Tongue (tissue), 2 donors: ENCODE measurements around the gene SS18L1. TPM values are rescaled to one million over a fixed set of nuclear protein-coding genes. Genes with fewer than 3 reads are reported as not detected.
A peak's percentile ranks its signal among the peaks of the same experiment; 100 is the strongest.

ENCODE experiments used
- DNase-seq: peaks from one replicate; pipeline ENCODE4 v3.0.0-alpha.2; 2015
- total RNA-seq: library from RNA; depleted of rRNA; stranded (reverse); fragments of >200 nt; gene quantifications from one replicate; pipeline ENCODE4 v1.2.3, GENCODE V29; 2014

The SS18L1 gene
- total RNA-seq, 1 donor from 2014 or later, result 18.9 TPM

DNA sequence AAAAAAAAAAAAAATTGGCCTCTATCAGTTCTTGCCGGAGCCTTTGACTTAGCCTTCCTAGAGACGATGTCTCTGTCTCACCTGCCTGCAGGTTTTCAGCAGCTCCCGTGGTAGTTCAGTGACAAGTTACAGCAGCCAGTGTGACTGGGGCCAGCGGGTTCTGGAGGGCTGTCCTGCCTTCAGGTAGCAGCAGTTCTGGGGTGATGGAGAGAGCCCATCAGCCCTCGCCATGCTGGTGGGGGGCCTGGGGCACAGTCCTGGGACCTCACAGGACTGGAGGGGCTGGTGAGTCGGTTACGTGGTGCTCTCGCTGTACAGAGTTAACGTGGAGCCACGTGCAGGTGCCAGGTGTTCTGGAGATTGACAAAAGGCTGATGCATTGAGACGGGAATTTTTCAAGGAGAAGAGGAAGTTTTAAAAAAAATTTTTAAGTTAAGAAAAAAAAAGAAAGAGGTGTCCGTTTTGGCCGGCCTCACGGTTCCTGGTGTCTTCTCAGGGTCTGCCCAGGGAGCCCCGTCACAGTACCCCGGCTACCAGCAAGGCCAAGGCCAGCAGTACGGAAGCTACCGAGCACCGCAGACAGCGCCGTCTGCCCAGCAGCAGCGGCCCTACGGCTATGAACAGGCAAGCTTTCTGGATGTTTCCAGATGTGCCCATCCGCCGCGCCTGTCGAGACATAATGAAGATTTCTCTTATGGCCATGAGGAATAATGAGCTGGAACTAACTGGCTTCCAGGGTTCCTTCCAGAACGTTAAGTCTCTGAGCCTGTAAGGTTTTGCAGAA, 30.6 kb downstream of the SS18L1 start:
- no peak for DNase-seq

DNA sequence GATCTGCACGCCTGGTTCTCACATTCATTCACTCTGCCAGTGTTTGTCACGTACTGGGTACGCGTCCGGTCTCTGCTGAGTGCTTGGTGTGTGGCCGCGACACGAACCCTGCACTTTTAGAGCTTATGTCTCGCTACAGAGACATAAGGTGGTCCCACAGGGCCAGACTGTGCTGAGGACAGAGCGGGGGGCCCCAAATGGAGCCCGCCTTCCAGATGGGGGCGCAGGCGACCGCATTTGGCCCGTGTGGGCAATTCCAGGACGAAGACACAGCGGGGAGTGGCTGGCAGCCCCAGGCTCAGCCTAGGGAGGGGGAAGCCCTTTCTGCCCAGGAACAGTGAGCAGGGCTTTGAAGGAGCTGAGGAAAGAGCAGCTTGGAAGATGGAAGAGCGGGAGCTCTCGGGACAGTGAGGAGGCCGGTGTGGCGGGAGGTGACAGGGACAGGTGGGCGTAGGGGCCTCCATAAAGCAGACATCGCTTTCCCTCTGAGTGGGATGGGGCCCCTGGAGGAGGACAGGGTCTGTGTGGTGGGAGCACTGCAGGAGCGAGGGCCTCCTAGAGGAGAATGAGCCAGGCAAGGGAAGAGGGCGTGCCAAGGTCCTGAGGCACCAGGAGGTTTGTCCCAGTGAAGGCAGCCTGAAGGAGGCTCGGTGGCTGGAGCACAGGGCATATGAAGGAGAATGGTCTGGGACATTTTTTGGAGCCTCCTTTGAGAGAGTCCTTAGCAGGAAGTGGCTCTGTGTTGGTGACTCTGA, 31.5 kb downstream of the SS18L1 start:
- DNase-seq, result no peak

DNA sequence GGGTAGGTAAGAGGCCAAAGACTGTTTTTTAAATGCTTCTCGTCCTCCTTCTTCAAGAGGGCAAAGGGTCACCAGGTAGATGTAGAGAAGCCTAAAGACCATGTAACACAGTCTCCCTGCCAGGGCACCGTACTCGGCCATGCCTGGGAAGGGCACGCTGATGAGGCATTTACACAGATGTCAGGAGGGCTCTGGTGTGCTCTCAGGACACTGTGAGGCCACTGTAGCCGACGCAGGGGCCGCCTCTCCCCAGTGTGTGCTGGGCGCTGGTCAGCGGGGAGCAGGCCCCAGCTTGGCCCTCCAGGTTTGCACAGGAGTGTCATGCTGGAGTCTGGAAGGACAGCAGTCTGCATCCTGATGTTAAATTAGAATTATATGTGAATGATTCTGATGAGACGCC, 32.1 kb downstream of the SS18L1 start:
- no peak for DNase-seq

DNA sequence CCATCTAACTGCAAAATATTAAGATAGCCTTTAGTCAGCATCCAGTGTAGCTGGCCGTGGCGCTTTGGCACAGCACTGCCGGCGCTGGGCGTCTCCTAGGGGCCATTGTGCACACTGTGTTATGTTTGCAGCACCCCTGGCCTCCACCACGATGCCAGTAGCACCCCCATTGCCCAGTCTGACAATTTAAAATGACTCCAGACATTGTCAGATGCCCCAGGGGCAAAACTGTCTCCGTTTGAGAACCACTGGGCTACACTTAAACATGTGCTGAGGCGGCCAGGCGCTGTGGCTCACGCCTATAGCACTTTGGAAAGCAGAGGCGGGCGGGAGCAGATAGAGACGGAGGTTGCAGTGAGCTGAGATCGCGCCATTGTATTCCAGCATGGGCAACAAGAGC, 33.3 kb downstream of the SS18L1 start:
- no peak for DNase-seq

DNA sequence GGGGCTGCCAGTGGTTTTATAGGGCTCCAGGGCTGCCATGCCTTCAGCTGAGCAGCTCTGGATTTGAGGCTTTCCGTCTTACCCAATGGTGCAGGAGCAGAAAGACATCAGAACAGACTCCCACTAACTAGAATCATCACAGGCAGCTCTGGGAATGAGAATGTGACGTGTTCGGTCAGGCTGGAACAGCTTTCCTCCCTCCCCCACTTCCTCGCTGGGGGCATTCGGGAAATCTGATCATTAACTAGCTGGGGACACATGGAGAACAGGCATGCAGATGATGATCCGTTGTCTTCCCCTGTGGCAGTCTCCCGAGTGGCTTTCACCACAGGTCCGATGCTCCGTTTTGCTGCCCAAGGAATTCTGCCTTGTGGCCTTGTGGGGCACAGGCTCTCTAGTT, 33.7 kb downstream of the SS18L1 start:
- DNase-seq, result no peak

DNA sequence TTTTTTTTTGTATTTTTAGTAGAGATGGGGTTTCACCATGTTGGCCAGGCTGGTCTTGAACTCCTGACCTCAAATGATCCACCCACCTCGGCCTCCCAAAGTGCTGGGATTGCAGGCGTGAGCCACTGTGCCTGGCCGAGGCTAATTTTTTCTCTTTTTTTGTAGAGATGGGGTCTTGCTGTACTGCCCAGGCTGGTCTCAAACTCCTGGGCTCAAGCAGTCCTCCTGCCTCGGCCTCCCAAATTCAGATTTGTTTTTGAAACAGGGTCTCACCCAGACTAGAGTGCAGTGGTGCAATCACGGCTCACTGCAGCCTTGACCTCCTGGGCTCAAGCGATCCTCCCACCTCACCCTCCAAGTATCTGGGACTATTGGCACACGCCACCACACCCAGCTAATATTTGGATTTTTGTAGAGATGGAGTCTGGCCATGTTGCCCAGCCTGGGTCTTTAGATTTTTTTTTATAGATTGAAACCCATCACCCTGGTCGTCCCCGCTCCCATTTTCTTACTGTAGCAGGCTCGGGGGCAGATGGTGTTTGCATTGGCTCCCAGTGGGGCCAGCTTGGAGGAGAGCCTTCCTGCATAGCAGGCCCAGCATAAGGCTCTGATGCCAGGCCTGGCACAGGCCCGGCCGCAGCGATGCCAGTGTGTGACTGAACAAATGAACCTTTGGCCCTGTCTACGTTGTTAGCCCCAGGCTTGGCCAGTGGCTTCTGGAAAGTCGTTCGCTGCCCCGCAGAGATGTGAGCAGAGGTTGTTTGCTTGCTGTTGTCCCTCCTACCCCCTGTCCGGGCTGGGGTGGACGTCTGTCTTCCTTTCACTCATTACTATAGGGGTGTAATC, 35.0 kb downstream of the SS18L1 start:
- no peak for DNase-seq

DNA sequence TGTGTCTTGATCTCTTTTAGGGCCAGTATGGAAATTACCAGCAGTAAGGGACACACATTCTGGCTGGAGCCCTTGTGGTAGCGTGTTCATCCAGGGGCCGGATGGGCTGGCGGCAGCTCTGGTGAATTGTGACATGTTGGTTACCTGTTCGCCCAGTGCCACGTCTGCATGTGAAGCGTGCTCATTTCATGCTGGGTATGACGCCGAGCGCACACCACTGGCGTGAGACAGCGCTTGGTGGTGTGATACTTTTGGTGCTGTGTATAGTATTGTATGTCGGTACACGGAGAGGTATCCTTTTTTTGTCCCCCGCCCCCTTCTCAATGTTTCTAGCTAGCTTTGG, 35.6 kb downstream of the SS18L1 start:
- no peak for DNase-seq

DNA sequence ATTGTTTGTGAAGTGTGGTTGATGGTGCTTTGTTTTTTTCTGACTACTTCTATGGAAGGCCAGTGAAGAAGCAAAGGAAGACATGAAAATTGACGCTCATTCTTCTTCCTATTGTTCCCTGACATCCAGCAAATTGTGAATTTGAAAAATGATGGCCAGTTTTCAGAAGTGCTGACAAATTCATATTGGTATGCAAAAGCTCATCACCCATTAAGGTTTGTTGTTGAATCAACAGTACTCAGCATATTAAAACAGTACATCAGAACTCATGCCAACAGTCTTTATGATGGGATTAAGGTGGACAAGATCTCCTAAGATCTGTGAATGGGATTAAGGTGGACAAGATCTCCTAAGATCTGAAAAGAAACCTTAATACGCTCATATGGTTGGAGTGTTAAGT, 38.2 kb downstream of the SS18L1 start:
- no peak for DNase-seq

GRCh38 chr20:62182469-62183425, 39.2 kb downstream of the SS18L1 start, which contains the start of gene MTG2:
TSS of gene MTG2 (plus strand) at chr20:62183028. CDS start at chr20:62193421, 10,393 bp downstream.
- DNase-seq, result peak; percentile 98

DNA sequence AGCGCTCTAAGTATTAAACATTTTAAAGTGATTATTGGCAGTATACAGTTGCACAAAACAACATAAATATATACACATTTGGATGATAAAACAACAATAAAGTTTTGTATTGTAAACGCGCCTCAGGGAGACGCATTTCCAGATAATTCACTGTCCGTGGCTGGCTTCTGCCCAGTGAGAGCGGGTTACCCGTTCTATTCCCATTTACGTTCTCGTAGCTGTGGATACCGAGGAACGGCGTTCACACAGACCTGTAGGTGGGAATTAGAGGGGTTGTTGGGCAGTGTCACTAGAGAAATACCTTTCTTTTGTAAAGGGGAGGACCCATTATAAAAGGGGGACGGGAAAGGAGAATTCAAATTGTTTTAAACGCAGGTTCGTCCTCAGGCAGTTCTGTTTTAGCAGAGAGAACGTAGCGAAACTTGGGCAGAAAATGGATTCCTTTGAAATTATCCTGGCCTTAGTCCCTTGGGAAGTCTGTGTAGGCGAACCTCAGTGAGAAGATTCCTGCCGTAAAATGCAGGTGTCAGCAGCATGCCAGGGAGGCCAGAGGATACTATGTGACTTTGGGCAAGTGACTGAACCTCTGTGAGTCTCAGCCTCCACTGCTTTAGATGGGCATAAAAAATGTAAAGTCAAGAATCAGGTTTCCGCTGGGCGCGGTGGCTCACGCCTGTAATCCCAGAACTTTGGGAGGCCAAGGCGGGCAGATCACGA, 40.0 kb downstream of the SS18L1 start:
- DNase-seq, result no peak

DNA sequence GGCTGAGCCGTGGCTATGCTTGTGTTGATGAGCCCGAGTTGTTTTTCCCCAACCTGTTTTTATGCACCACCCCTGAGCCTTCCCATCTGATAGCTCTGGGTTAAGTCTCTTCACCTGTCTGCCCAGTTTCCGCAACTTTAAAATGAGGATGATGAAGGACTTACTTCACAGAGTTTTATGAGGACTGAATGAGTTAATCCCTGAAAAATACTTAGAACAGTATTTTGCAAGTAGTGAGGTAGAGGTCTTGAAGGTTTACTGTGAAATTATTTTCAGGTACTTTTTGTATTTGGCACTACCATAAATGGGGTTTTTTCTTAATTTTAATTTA, 42.5 kb downstream of the SS18L1 start:
- no peak for DNase-seq

DNA sequence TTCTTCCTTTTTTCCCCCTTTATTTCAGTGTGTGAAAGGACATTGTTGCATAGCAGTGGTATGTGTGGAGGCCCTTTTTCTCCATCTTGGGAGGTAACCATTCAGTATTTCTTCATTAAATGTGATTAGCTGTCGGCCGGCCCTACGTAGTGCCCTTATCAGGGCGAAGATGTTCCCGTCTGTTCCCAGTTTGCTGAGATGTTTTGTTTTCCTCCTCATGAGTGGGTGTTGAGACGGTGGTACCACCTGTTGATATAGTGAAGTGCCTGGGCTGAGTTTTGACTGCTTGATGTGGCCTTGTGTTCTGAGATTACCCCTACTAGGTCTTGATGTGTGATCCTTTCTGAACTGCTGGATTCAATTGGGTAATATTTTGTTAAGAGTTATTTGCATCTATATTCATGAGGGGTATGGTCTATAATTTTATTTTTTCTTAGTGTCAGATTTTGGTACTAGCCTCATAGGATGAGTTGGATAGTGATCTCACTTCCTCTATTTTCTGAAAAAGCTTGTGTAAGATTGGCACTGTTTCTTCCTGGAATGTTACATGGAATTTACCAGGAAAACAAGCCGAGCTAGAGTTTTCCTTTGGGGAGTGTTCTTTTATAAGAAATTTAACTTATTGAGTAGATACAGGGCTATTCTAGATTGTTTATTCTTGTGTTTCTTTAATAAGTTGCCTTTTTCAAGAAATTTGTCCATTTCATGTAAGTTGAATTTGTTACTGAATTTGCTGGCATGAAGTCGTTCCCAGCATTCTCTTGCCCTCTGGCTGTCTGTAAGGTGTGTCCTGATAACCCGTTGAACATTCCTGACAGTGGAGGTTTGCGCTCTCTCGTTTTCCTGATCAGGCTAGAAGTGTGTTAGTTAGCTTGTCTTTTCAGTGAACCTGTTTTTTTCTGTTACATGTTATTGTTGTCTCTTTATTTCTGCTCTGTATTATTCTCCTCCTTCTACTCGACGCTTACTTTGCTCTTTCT, 43.6 kb downstream of the SS18L1 start:
- no peak for DNase-seq

- DNase-seq, result no peak
Measured at GRCh38 chr20:62190639-62191411, 47.3 kb downstream of the SS18L1 start.

GRCh38 chr20:62191781-62192559, 48.4 kb downstream of the SS18L1 start:
- no peak for DNase-seq

DNA sequence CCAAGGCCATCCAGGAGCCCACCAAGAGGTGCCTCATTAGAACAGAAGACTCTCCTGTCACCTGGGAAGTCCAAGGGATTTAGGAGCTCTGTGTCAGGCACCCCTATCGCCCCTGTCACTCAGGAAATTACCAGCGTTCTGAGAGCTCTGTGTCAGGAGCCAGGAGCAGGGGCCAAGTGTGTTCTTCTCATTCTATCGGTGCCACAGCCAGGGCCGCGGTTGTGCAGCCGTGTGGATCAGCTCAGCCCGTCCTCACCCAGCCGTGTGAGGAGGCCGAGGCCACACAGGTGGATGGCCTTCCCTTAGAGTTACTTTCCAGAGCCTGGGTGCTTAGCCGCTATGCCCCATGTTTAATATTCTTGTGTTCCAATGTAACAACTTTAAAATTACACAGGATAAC, 49.1 kb downstream of the SS18L1 start:
- DNase-seq, result no peak

DNA sequence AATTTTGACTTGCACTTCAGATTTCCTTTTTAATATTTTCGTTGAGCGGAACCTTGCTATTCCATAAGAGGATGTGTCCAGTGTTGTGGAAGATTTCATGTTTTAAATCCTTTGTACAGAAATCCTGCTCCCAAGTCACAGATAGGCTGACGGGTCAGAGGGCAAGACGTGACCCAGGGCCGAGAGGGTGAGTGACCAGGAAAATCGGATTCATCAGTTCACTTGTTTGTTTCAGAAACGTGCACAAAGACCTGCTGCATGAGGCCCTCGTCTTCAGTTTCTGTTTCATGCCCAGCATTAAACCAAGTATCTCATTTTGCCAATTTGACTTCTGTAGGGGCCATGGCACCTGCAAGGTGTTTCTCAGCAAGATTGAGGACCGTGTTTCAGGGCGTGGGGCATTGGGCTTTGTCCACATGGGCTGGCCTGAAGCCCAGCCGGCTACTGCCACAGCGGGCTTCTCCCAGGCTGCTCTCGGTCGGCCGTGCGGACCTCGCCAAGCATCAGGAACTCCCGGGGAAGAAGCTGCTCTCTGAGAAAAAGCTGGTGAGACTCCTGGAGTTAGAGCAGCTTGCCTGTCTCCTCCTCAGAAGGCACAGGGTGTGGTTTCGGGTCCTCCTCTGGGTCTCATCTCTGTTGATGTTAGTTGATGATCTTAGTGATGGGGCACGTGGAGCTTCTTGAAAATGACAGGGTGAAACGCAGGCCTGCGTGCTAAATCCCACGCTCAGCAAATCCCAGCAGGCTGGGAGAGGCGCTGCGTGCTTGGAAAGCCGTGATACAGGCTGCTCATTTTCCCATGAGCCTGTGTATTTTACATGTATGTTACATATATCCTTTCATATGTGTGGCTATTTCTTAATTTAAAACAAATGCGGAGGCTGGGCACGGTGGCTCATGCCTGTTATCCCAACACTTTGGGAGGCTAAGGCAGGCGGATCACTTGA, 49.8 kb downstream of the SS18L1 start:
- no peak for DNase-seq

- DNase-seq, result no peak
Measured at GRCh38 chr20:62195075-62195405, 51.5 kb downstream of the SS18L1 start.
